ENCODE data around the gene MTHFS.
A peak's percentile ranks its signal among the peaks of the same experiment; 100 is the strongest.
"Not testable (repeated sequence)": the region's sequence is repeated elsewhere in the genome, so short reads cannot be mapped to it uniquely, and the experiment has no call there.

Gene MTHFS

DNA sequence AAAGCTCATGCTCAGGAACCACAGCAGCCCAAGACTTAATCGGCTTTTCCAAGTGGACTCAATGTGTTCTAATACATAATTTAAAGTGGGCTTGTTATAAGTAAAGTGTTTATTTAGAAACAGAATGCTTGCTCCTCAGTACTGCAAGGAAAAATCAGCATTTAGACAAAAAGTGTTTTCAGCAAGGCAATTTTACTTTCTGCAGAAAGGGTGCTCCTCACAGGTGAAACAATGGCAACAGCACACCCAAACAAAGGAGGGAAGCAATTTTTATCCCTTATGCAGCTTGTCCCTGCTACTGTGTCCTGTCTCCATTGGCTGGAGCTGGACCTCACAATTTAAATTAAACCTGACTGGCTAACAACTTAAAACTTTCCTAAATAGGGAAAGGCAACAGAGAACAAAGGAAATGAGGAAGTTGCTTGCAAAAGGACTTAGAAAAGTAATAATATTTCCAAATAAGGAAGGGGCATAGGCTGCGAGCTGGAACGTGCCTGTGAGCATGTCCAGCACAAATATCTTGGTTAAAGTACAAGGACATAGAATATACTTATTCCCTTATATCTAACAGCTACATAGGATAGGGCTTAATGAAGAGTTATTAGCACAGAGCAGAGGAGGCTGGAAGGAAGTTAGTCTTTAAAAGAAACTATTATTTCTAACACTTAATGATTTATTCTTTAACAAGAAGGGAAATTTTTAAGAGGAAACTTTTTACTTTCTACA, 19.1 kb upstream of the MTHFS start:
- not testable (repeated sequence) for DNase-seq

GRCh38 chr15:79914728-79915127, 17.9 kb upstream of the MTHFS start:
- no peak for DNase-seq

DNA sequence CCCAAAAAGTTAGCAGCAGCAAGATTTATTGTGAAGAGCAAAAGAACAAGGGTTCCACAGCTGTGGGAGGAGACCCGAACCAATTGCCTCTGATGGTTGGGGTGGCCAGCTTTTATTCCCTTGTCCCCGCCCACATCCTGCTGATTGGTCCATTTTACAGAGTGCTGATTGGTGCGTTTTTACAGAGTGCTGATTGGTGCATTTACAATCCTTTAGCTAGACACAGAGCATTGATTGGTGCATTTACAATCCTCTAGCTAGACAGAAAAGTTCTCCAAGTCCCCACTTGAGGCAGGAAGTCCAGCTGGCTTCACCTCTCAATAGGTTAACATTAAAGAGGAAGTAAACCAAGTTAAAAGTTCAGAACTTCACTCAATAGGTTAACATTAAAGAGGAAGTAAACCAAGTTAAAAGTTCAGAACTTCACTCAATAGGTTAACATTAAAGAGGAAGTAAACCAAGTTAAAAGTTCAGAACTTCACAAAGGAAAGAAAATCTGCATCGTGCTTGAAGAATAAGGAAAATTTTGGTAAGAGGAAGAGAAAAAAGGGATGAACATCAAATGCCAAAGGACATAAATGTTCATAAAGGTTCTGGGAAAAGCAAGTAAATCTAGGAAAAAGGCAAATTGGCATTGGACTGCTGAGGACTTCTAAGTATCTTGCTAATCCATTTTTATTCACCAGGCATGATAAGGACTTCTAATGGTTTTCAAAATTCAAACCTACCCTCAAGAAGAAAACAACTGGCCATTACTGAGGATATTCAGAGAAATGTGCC, 12.9 kb upstream of the MTHFS start:
- DNase-seq: not testable (repeated sequence)

DNA sequence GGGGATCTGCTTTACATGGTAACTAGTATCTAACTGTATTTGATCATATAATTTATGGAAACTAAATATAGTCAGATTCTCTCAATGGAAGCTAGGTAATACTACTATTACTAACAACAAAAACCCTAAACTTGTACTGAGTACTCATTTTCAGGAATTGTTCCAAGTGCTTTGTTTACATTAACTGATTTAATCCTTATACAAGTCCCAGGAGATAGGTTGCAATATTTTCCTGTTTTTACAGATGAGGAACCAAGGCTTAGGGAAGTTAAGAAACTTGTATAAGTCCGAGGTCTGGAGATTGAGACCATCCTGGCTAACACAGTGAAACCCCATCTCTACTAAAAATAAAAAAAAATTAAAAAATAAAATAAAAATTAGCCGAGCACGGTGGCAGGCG, 7.5 kb upstream of the MTHFS start:
- DNase-seq: no peak

DNA sequence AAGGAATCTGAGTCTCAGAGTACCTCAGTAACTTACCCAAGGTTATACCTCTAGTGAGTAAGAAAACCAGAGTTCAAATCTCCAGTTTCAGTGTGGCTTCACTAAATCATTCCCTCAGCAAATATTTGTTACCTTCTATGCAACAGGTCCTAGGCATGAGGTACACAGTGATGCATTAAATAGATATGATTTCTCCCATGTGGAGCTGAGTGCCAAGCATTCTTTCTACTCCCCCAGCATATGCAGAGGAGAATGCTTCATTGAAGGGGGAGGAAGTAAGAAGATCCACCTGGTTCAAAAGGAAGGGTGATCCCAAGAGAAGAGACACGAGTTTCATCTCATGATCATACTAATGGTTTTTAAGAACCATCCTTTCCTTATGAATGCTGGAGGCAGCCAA, 6.8 kb upstream of the MTHFS start:
- DNase-seq: no peak

DNA sequence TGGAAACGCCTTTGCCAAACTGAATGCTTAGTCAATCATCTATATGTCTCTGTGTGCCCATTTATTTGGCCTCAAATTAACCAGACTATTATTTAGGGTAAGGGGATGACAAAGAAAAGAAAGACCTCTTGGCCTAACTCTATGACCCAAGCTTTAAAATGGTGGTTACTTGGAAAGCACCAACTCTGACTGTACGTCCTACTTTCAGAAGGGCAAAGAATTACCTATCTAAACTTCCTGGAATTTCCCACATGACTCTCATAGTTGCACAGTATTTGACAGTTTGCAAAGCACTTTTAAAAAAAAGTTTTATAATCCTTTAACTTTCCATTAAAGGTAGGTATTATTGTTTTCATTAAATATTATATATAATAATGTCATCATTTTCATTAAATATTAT, 6.3 kb upstream of the MTHFS start:
- no peak for DNase-seq

- peak; percentile 20 for DNase-seq
Measured at GRCh38 chr15:79901958-79902357, 5.1 kb upstream of the MTHFS start.

DNA sequence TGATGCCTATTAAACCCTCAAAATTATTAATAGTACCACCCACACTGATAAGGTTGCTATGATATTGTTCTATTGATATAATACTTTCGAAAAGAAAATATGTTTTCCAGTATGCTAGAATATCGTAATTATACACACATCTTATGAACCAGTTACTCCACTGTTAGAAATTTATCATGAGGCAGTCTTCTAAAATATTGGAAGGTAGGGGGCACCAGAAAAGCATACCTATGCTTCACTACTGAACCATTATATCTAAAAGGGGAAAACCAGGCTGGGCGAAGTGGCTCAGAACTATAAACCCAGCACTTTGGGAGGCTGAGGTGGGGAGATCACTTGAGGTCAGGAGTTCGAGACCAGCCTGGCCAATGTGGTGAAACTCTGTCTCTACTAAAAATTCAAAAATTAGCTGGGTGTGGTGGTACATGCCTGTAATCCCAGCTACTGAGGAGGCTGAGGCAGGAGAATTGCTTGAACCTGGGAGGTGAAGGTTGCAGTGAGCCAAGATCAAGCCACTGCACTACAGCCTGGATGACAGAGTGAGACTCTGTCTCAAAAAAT, 4.1 kb upstream of the MTHFS start:
- not testable (repeated sequence) for DNase-seq

DNA sequence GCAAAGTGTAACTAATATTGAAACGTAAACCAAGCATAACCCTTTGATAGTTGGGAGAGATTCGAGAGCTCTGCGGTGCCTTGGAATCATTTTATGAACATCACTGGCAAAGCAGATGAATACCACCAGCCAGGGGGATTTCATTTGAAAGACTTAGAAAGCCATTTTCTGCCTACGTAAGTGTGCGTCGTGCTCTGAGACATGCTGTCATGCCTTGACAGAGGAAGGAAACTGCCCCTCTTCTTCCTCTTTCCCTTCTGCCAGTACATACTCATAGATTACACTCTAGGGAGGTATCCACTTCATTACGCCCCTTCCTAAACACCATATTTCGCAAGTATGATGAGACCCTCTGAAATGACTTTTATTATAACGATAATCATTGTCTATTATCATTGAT, 3.3 kb upstream of the MTHFS start:
- DNase-seq: no peak

DNA sequence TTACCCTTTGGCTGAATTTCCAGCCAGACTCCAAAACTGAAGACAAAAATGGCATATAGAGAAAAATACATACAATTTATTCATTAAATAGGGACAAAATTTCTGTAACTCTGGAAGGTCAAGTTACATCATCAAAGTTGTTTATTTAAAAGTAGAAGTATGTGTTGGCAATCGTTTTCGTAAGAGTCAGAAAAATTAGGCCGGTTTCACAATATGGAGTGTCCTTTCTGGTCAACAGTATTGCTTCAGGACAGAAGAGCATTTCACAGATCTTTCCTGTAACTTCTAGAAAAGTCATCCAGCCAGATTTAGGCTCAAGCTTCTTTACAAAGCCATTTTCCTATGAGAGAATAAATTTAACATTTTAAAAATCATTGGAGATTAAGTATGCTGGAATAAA, 2.0 kb upstream of the MTHFS start:
- DNase-seq: not testable (repeated sequence)

- no peak for DNase-seq
Measured at GRCh38 chr15:79898369-79898768, 1.6 kb upstream of the MTHFS start.

- no peak for DNase-seq
Measured at GRCh38 chr15:79897701-79898113, 893 bp upstream of the MTHFS start.

GRCh38 chr15:79897380-79897678, 515 bp upstream of the MTHFS start:
- DNase-seq: no peak

DNA sequence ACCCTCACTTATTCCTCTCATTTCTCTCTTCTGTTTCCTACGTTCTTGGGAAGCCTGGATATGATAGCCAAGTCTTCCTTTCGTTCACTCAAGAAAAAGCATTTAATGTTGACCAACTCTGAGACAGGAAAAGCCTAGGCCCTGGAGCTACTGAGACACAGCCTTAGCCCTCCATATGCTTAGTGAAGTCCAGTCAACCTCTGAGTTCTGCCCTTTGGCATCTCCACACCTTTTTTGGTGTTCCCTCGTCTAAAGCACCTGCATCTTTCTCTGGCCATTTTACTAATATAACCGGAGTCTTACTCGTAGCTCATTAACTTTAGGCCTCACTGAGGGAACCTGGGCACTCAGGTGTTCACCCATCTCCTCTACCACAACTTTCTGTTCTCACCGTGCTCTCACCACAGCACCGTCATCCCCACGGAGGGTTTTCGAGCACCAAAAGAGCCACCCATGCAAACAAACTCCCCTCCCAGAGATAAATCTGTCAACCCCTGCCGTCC, 632 bp downstream of the MTHFS start:
- no peak for DNase-seq

GRCh38 chr15:79887054-79887930, 9.5 kb downstream of the MTHFS start:
- no peak for DNase-seq

DNA sequence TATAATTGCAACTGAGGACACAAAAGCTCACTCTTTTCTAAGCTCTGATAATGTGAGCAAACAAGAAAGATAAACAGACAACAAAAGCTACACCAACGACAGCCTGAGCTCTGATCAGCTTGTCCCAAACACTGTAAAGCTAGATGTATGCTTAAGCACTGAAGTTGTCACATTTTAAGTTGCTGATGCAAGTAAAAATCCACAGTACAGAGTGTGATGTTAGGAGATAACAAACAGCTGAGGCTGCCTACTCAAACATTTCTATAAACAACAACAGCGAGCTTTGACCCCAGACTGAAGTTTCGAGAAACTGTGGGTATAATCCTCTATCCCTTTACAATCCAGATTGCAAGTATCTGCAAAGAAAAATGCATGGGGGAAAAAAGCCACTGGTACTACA, 10.7 kb downstream of the MTHFS start:
- DNase-seq: no peak

GRCh38 chr15:79884204-79884596, 12.6 kb downstream of the MTHFS start:
- no peak for DNase-seq

DNA sequence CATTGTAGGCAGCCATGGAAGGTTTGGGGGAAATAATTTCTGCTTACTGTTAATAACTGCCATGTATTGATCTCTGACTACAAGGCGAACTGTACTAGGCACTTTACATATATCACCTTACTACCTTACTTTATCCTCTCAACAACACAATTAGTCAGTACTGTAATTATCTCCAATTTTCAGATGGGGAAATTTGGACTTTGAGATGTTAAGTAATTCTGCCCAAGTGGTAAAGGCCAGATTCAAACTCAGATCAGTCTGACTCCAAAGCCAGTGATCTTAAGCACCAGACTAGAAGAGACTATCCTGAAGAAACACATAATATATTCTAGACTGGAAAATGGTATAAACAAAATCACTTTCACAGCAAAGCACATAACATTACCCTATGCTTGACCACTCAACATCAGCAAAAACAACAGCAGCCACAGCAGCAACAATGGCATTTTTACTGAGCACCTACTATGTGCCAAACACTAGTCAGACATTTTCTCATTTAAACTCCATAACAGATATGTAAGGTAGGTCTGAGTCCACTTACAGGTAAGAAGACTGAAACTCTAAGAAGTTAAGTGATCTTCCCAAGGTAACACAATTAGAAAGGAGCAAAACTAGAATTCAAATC, 13.1 kb downstream of the MTHFS start:
- DNase-seq: no peak

DNA sequence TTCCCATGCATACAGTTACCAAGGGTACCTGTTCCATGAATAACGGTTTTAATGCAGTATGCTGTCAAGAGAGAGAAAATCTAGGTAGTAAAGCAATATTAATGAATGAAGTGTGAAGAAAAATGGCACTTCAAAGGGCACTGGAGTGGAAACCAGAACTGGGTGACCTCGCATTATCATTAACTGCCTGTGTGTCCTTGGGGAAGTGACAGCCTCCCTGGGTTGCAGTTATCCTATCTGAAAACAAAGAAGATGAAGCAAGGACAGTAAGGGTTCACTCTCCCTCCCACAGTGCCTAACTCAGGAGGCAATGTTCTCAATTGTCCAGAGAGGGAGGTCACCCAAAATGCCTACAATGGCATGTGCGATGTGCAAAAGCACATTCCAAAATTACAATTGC, 15.1 kb downstream of the MTHFS start:
- DNase-seq: no peak

GRCh38 chr15:79881254-79881653, 15.6 kb downstream of the MTHFS start:
- DNase-seq: no peak

DNA sequence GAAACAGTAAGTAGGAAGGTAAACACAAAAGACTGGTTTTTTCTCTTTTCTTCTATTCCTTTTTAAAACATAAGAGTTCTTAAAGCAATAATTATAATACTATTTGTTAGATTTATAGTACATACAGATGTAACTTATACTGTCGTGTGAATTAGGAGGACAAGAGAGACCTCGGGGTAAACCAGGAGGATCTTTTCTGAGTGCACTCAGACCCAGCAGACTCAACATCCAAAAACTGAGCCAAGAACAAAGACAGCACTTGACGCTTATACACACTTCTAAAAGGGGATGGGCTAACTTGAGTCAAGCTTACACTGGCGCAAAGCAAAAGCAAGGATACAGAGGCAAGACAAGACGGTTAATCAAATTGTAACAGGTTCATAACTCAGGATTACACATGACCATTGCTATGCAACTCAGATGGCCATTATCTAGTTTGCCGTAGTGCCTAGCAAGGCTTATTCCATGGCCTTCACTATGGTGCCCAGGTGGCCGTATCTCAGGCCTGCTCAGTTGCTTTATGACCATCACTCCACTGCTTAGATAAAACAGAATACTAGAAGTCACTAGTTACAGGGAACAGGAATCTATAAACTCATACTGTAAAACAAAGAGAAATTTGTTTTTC, 18.6 kb downstream of the MTHFS start:
- DNase-seq: no peak

DNA sequence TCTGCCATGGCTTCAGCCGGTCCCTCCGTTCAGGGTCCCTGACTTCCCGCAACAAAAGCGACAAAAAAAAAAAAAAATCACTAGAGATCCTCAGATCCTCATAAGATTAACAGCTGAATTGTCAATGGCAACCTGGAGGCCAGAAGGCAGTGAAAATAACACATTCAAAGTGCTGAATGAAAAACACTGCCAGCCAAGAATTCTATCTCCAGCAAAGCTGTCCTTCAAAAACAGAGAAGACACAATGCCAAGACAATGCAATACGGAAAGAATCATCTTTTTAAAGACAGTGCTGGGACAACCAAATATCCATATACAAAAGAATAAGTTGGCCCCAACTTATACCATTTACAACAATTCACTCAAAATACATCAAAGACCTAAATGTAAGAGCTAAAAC, 21.6 kb downstream of the MTHFS start:
- no peak for DNase-seq

All from NCI-H345 (cell line).